Progenitor cell of endocrine pancreas (in vitro differentiated cells): ENCODE measurements around the gene TMEM130. TPM values are rescaled to one million over a fixed set of nuclear protein-coding genes. Genes with fewer than 3 reads are reported as not detected.

ENCODE experiments used
- DNase-seq: peaks from one replicate; pipeline ENCODE4 v3.0.0; 2021; ENCODE audit warnings: low spot score; ENCODE audit not compliant: unreplicated experiment
- H3K27ac Mint-ChIP-seq: 2 replicates; pipeline ENCODE4 v1.8.0; 2021; ENCODE audit warnings: mild to moderate bottlenecking, moderate library complexity, mixed read lengths
- H3K27me3 Mint-ChIP-seq: 2 replicates; pipeline ENCODE4 v1.8.0; 2021; ENCODE audit warnings: mixed read lengths
- H3K36me3 Mint-ChIP-seq: 2 replicates; pipeline ENCODE4 v1.8.0; 2022; ENCODE audit warnings: mixed read lengths; ENCODE audit not compliant: insufficient read depth
- H3K4me1 Mint-ChIP-seq: 2 replicates; pipeline ENCODE4 v1.8.0; 2021; ENCODE audit warnings: low read depth, mixed read lengths
- H3K4me3 Mint-ChIP-seq: 2 replicates; pipeline ENCODE4 v1.8.0; 2021; ENCODE audit warnings: low read depth, mild to moderate bottlenecking, moderate library complexity, mixed read lengths
- H3K9me3 Mint-ChIP-seq: 2 replicates; pipeline ENCODE4 v1.8.0; 2021; ENCODE audit warnings: low read depth, mixed read lengths
- CTCF ChIP-seq: fragments of 200-600 bp; sonication (generic); IDR thresholded peaks from one replicate; pipeline ENCODE4 v1.5.0; 2021; ENCODE audit warnings: antibody characterized with exemption, mild to moderate bottlenecking; ENCODE audit not compliant: unreplicated experiment
- total RNA-seq: library from RNA; stranded (reverse); gene quantifications from 2 replicates; pipeline ENCODE4 v1.2.1, GENCODE V29; 2021

TMEM130 gene
- total RNA-seq, 1 donor from 2014 or later, result 0.60 TPM

- peaks cover 4% of the 10 kb centered on the region for H3K27me3 Mint-ChIP-seq
- no peaks in the 10 kb centered on the region for H3K36me3 Mint-ChIP-seq
- no peaks in the 10 kb centered on the region for H3K4me1 Mint-ChIP-seq
- no peak for DNase-seq
- H3K4me3 Mint-ChIP-seq, result no peak overlapping the region
- TF ChIP-seq CTCF, result no peak
- no peak overlapping the region for H3K27ac Mint-ChIP-seq
- no peaks in the 10 kb centered on the region for H3K9me3 Mint-ChIP-seq
These were observed 41.4 kb downstream of the TMEM130 start for GRCh38 chr7:98828368-98828767.

- no peak for TF ChIP-seq CTCF
- no peaks in the 10 kb centered on the region for H3K9me3 Mint-ChIP-seq
- no peaks in the 10 kb centered on the region for H3K4me1 Mint-ChIP-seq
- no peak for DNase-seq
- no peak overlapping the region for H3K27ac Mint-ChIP-seq
- H3K36me3 Mint-ChIP-seq, result no peaks in the 10 kb centered on the region
- peaks cover 4% of the 10 kb centered on the region for H3K27me3 Mint-ChIP-seq
- H3K4me3 Mint-ChIP-seq, result no peak overlapping the region
These were observed 42.6 kb downstream of the TMEM130 start for GRCh38 chr7:98827258-98827657.

- Mint-ChIP-seq H3K27ac (no peak overlapping the region), H3K27me3 (peaks cover 4% of the 10 kb centered on the region), H3K9me3 (no peaks in the 10 kb centered on the region)
These were observed 43.0 kb downstream of the TMEM130 start for GRCh38 chr7:98826811-98827231.

GRCh38 chr7:98826387-98826786 lies 43.4 kb downstream of the TMEM130 start:
- Mint-ChIP-seq H3K4me3 (no peak overlapping the region), H3K36me3 (no peaks in the 10 kb centered on the region), H3K27me3 (peaks cover 4% of the 10 kb centered on the region), H3K9me3 (no peaks in the 10 kb centered on the region), H3K27ac (no peak overlapping the region), H3K4me1 (no peaks in the 10 kb centered on the region)
- DNase-seq, result no peak
- no peak for TF ChIP-seq CTCF

More at GRCh38 chr7:98826811-98827231, 43.0 kb downstream of the TMEM130 start:
- no peak for DNase-seq
- H3K4me3 Mint-ChIP-seq, result no peak overlapping the region
- TF ChIP-seq CTCF, result no peak
- H3K4me1 Mint-ChIP-seq, result no peaks in the 10 kb centered on the region
- H3K36me3 Mint-ChIP-seq, result no peaks in the 10 kb centered on the region

GRCh38 chr7:98823226-98823625 lies 46.6 kb downstream of the TMEM130 start:
- no peak for DNase-seq
- Mint-ChIP-seq H3K27ac (no peak overlapping the region), H3K27me3 (no peaks in the 10 kb centered on the region), H3K36me3 (peaks cover 3% of the 10 kb centered on the region), H3K9me3 (peaks cover 3% of the 10 kb centered on the region), H3K4me1 (peaks cover 4% of the 10 kb centered on the region), H3K4me3 (no peak overlapping the region)
- no peak for TF ChIP-seq CTCF
